HG03095 (cell line): ENCODE measurements around the gene TNRC18.
"Not testable (repeated sequence)": the region's sequence is repeated elsewhere in the genome, so short reads cannot be mapped to it uniquely, and the experiment has no call there.

Experiments used
- ATAC-seq: cut with Tn5 transposase; IDR thresholded peaks from one replicate; pipeline ENCODE4 v1.9.1; 2021; ENCODE audit warnings: moderate library complexity; ENCODE audit not compliant: unreplicated experiment

Gene TNRC18

DNA sequence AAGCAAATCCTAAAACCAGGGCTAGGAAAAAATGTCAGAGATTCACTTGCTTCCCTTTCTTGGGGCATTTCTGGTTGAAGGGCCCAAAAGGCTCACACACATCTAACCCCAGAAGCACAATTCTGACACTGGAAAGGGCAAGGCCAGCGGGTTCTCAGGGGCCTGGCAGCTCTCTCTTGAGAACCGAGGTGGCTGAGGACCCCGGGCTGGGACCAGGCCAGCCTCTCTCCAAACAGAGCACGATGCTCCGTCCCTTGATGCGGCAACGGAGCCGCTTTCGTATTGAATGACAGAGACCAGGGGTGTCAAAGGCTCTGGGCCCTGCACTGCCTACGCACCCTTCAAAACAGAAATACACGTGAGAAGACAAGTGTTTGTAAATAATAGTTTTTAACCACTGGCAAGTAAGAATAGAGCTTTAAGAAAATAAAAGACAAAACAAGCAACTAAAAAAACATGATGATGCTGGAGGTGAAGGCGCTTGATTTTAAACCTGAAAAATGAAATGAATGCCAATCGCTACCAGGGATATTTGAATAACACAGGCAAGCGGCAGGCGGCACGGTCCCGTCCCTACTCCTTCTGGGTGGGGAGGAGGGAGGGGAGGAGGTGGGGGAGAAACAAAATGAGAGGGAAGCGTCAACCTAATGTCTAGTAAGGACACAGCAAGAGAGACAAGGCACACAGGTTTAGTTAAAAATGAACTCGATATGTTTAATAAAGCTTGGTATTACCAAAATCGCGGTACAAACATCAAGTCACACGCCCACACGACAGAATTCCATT lies 72.8 kb downstream of the TNRC18 start:
- ATAC-seq = no peak

GRCh38 chr7:5350174-5350463 lies 73.5 kb downstream of the TNRC18 start:
- ATAC-seq = no peak

- ATAC-seq = no peak
Measured at GRCh38 chr7:5349437-5350173, 74.0 kb downstream of the TNRC18 start.

DNA sequence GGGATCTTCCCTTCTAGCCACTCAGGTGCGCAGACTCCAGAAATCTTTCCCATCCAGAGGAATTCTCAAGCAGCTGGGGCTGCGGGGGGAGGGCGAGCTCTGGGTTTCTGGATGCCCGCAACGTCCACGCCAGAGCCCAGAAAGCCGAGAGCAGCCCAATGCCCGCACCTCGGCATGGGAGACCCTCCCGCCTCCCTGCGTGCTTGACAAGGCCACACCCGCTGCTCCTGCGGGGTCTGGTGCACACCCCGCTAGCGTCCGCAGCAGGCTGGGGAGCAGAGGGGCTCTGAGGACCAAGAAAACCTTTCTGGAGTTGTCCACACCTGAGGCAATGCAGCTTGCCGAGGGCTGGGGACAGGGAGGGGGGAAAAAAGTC lies 74.6 kb downstream of the TNRC18 start:
- no peak for ATAC-seq

DNA sequence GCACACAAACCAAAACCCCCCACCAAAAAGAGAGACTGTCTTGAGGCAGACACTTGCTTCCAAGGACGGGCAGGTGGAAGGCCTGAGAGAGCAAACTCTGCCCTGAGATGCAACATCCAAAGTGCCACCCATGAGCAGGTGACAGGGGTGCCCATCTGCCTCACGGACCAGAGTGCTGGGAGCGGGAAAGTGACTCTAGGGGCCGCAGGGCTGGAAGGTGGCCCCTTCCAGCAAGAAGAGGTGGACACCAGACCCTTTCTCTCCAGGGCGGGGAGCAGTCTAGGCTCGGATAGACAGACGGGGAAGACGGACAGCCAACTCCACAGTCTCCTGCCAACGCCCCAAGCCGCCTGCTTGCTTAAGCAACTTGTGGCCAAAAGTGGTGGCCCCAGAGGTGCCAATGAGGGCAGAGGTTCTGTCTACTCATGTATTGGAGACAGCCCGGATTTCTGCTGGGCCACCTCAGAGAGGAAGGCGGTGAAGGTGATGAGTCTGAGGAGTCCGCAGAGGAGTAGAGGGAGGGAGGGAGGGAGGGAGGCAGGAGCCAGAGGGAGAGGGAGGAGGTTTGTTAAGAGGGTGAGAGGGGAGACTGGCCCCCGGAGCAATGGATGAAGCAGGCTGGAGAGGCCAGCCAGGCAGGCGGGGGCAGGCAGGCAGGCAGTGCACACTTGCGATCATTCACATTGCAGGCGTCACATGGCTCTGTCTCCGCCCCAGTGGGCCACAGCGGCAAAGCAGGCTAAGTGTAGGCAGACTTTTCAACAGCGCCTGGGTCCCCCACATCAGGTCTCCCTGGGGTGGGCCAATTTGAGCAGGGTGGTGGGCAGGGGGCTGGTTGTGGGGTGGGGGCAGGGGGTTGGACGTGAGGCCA lies 75.3 kb downstream of the TNRC18 start:
- ATAC-seq = no peak

DNA sequence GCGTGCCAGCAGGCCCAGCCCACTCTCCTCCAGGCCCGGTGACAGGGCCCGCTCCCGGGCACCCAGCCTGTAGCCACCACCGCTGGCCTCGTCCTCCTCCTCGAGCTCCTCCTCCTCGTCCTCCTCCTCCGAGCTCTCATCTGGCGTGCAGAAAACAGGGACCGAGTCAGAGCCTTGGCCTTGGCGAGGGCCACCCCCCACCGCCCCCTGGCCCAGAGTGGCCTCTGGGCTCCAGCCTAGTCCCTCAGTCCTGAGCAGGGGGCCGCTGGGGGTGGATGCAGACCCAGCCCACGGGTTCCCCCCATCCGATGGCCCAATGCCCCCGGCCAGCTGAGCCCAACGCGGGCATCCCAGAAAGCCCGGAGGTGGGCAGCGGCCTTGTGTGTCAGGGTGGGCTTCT lies 78.0 kb downstream of the TNRC18 start:
- no peak for ATAC-seq

DNA sequence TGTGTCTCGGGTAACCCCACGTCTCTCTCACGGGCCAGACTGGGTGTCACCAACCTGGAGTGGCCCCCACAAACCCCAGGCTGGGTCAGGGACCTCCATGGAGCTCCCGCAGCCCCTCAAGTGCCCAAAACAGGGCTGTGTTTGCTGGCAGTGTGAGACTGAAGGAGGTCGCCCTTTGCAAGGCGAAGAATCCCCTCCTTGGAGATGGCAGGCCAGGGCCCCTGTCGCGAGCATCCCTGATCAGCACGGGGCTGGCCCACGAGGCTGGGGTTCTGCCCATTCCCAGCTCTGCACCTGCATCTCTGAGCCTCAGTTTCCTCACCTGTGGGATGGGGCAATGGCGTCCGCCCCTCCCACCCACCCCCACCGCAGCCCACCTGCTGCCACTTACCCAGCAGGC lies 78.5 kb downstream of the TNRC18 start:
- no peak for ATAC-seq

GRCh38 chr7:5344342-5344741 lies 79.3 kb downstream of the TNRC18 start:
- no peak for ATAC-seq

DNA sequence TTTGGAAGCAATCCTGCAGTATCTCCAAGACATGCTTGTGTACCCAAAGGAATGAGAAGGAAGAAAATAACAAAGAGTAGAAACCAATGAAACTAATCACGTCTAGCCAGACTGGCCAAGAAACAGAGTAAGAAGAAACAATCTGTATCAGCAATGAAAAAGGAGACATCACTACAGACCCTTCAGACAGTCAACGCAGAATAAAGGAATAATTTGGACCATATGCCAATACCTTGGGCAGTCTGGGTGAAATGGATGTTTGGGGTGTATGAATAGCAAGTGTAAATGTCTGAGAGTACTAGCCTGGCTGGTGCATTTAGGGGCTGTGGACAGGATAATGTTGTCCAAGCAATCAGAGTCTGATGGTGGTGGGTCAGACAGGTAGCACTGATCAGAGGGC lies 79.8 kb downstream of the TNRC18 start:
- no peak for ATAC-seq

DNA sequence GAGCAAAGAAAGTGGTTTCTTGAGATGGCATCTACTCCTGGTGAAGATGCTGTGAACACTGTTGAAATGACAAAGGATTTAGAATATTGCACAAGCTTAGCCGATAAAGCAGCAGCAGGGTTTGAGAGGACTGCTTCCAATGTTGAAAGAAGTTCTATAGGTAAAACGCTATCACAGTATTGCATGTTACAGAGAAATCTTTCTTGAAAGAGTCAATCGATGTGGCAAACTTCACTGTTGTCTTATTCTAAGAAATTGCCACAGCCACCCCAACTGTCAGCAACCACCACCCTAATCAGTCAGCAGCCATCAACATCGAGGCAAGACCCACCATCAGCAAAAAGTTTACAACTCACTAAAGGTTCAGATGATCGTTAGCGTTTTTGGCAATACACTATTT lies 81.0 kb downstream of the TNRC18 start:
- no peak for ATAC-seq

- ATAC-seq = no peak
Measured at GRCh38 chr7:5339955-5340354, 83.7 kb downstream of the TNRC18 start.

DNA sequence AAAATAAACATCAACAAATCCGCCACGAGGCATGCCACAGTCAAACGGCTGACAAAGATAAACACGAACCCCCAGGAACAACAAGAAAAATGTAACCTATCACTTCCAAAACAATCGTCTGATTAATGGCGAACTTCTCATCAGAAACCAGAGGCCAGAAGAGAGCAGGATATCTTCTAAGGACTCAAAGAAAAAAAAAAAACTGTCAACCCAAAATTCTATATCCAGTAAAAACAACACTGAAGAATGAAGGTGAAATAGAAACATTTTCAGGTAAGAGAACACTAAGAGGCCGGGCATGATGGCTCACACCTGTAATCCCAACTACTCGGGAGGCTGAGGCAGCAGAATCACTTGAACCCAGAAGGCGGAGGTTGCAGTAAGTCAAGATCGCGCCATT lies 86.6 kb downstream of the TNRC18 start:
- ATAC-seq = no peak

- ATAC-seq = no peak
Measured at GRCh38 chr7:5334671-5335070, 89.0 kb downstream of the TNRC18 start.

DNA sequence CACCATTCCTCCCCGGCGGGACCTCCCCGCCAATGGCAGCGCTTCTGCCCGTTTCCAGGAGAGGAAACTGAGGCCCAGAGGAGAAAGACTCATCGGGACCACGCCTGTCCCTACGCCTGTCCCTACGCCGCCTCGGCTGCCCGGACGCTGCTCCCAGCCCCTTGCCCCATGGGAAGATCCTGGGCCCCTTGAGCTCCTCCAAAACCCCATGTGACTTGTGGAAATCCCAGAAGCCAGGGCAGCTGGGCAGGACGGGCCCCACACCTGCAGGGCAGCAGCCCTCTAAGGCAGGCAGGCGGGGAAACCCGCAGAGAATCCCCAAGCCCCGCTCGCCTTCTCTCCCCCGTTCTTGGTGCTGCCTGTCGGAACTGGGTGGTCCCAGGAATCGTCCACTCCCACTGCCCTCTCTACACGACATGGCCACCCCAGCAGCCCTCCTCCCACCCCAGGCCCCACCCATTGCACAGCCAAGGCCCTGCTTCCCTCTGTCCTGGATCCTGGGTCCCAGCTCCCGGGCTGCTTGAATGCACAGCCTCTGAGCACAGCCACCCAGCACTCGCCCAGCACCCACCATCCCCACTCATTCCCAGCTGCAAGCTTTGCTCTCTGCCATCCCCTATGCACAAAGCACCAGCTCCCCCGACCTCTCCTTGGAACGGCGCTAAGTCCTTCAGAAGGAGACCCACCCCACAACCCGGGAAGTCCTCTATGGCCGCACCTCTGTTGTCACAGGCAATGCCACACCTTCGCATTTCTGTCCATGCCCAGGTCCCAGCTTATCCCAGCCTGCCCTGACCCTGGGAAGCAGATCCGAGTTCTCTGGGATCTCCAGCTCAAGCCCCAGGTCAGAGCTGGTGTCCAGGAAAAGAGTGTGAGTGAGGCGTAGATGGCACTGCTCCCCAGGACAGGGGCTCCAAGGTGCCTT lies 90.3 kb downstream of the TNRC18 start:
- no peak for ATAC-seq

GRCh38 chr7:5332579-5332978 lies 91.1 kb downstream of the TNRC18 start:
- ATAC-seq = no peak

- ATAC-seq = no peak
Measured at GRCh38 chr7:5330288-5330687, 93.3 kb downstream of the TNRC18 start.

GRCh38 chr7:5324961-5325360 lies 98.7 kb downstream of the TNRC18 start:
- ATAC-seq = no peak

GRCh38 chr7:5323800-5324781 lies 99.5 kb downstream of the TNRC18 start:
- not testable (repeated sequence) for ATAC-seq

DNA sequence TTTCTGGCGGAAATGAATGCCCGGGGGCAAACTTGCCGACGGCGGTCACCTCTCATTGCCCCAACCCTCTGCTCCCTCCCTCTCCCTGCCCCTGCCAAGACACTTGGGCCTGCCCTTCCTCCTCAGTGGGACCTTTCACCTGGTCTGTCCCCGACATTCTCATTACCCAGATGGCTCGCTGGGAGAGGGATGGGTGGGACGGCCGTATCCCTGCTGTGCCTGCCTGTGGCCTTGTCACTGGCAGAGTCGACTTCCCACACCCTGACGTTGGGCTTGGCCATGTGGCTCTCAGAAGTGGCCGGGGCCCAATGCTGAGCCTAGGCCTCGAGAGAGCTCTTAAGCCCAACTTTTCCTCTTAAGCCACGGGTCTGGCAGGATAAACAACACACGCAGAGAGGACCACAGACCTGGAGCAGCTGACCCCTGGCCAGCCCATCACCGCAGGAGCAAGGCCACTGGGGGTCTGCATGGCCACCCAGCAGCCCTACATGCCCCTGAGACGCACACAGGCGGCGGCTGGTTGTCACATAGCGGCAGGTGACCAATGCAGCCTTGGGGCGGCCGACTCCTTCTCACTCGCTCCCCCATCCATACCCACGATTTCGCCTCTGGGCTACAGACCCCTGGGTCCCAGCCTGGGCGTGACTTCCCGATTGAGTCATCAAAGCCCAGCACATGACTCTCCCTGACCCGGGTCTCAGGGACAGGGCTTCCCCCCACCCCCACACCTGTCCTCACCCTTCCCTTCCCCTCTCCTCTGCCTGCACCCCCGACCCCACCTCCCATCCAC lies 100.8 kb downstream of the TNRC18 start:
- no peak for ATAC-seq
